ENCODE data around the gene NF1. TPM values are rescaled to one million over a fixed set of nuclear protein-coding genes. Genes with fewer than 3 reads are reported as not detected.

NF1 gene
- total RNA-seq, 1 donor from 2014 or later = 42.5 TPM

DNA sequence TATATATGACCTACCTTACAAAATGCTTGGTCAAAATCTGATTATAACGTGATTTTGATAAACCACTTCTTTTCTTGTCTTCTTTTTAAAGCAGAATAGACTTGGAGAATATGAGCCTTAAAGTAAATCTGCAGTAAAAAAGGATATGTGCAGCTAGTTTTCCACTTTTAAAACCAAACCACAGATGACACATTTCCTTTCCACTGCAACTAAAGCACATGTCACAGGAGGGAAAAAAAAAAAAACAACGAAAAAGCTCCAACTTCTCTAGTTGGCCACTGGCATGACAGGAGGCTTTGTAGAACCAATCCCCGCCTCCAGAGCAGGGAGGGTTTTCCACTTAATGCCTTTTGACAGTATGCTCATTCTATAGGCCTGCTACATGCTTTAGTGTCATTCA is 226.7 kb downstream of the NF1 start, which contains the start of gene EVI2A:
TSS of gene EVI2A (minus strand) at position 142 of the 400 bp plus-strand sequence. CDS start 2,609 bp downstream, outside the sequence.
- no peaks in the 10 kb centered on the region for H3K9me3 ChIP-seq (replicated peaks)
- intact Hi-C loops (cut with micrococcal nuclease) = no loop called here
- H3K27ac ChIP-seq (replicated peaks) = peak within 1 kb of the TSS; percentile 28
- peaks cover 9% of the 10 kb centered on the region for H3K36me3 ChIP-seq
- no peak for DNase-seq
- TF ChIP-seq CTCF (IDR thresholded peaks at IDR 0.05; ENCODE audit: borderline replicate concordance) = no peak
- peaks cover 8% of the 10 kb centered on the region for H3K4me1 ChIP-seq
- peak within 1 kb of the TSS; percentile 32 for H3K4me3 ChIP-seq
- H3K27me3 ChIP-seq (ENCODE audit: low read depth) = no peaks in the 10 kb centered on the region

- Histone ChIP-seq H3K36me3 (peaks cover 11% of the 10 kb centered on the region), H3K4me1 (peaks cover 8% of the 10 kb centered on the region), H3K27ac (replicated peaks) (no peak overlapping the region), H3K27me3 (ENCODE audit: low read depth) (no peaks in the 10 kb centered on the region), H3K4me3 (no peak overlapping the region), H3K9me3 (replicated peaks) (no peaks in the 10 kb centered on the region)
- no peak for TF ChIP-seq CTCF (IDR thresholded peaks at IDR 0.05; ENCODE audit: borderline replicate concordance)
- no peak for DNase-seq
- intact Hi-C loops (cut with micrococcal nuclease) = no loop called here
These were observed 227.2 kb downstream of the NF1 start for GRCh38 chr17:31321966-31322365.

DNA sequence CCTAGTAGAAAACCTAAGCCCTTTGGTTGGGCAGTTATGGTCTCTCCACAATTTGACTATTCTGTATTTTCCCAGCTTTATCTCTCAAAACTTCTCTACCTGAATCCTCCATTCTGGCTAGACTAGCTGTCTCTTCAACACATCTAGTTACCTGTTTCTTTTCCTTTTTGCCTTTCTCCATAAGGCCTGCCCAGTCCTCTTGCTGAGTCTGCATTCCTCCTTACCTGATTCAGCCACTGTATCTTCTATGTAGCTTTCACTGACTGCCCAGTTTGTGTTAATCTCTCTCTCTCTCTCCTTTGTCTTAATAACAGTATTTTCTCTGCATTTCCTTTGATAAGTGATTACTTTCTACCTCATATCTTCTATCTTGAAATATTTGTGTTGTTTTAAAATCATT is 228.8 kb downstream of the NF1 start:
- Histone ChIP-seq H3K36me3 (peaks cover 24% of the 10 kb centered on the region), H3K4me1 (no peaks in the 10 kb centered on the region), H3K9me3 (replicated peaks) (no peaks in the 10 kb centered on the region), H3K27me3 (ENCODE audit: low read depth) (no peaks in the 10 kb centered on the region), H3K4me3 (no peak overlapping the region), H3K27ac (replicated peaks) (no peak overlapping the region)
- TF ChIP-seq CTCF (IDR thresholded peaks at IDR 0.05; ENCODE audit: borderline replicate concordance) = no peak
- no peak for DNase-seq
- intact Hi-C loops (cut with micrococcal nuclease) = no loop called here

GRCh38 chr17:31327534-31328159 is 232.9 kb downstream of the NF1 start:
- intact Hi-C loops (cut with micrococcal nuclease) = no loop called here
- Histone ChIP-seq H3K4me3 (no peak overlapping the region), H3K27me3 (ENCODE audit: low read depth) (no peaks in the 10 kb centered on the region), H3K4me1 (no peaks in the 10 kb centered on the region), H3K27ac (replicated peaks) (no peak overlapping the region), H3K36me3 (peaks cover 24% of the 10 kb centered on the region), H3K9me3 (replicated peaks) (no peaks in the 10 kb centered on the region)
- no peak for DNase-seq
- no peak for TF ChIP-seq CTCF (IDR thresholded peaks at IDR 0.05; ENCODE audit: borderline replicate concordance)

DNA sequence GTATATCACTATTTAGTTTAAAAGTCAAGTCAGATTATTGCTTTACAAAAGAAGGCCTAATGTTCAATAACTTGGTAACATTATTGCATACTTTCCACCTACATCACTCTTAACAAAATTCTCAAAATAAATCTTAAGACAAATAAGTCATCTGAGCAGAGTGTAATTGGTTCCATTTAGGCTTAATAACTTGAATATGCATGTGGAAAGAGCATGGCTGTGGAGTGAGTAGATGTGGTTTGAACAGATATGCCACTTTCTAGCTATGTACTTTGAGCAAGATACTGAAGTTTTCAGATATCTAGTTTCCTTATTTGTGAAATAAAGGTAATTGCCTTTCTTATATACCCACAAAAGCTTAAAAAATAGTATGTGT is 233.4 kb downstream of the NF1 start:
- H3K4me1 ChIP-seq = no peaks in the 10 kb centered on the region
- DNase-seq = no peak
- no peak overlapping the region for H3K4me3 ChIP-seq
- H3K36me3 ChIP-seq = peaks cover 24% of the 10 kb centered on the region
- no peak overlapping the region for H3K27ac ChIP-seq (replicated peaks)
- no peaks in the 10 kb centered on the region for H3K27me3 ChIP-seq (ENCODE audit: low read depth)
- H3K9me3 ChIP-seq (replicated peaks) = no peaks in the 10 kb centered on the region
- TF ChIP-seq CTCF (IDR thresholded peaks at IDR 0.05; ENCODE audit: borderline replicate concordance) = no peak
- intact Hi-C loops (cut with micrococcal nuclease) = no loop called here

All from left ventricle myocardium inferior (tissue), 1 donor.